GM21390 (cell line): Measurements from ENCODE around the gene WDR45B.

ENCODE experiments used
- ATAC-seq: cut with Tn5 transposase; IDR thresholded peaks from one replicate; pipeline ENCODE4 v1.9.1; 2021; ENCODE audit not compliant: unreplicated experiment

The WDR45B gene

DNA sequence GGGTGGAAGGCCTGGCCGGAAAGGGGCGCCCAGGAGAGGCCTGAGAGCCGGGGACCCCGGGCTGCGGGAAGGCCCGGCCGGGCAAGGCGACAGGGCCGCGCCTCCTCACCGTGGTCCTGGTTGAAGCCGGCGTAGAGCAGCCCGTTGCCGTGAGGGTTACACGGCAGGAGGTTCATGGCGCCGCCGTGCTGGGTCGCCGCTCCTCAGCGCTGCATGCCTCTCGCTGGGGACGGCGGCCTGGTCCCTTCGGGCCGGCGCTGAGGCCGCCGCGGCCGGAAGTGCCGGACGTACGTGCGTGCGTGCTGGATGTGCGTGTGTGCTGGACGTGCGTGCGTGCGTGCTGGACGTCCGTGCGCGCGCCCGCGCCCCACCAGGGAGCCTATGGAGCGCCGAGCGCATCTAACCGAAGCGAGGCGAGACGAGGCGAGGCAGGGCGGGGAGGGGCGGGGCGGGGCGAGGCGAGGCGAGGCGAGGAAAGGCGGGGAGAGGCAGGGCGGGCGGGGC lies at the start of gene WDR45B:
Gene WDR45B, minus strand, starts transcription at position 280 of the 504 bp plus-strand sequence. Its CDS starts 104 bp downstream, at position 176.
- ATAC-seq = peak; percentile 75

DNA sequence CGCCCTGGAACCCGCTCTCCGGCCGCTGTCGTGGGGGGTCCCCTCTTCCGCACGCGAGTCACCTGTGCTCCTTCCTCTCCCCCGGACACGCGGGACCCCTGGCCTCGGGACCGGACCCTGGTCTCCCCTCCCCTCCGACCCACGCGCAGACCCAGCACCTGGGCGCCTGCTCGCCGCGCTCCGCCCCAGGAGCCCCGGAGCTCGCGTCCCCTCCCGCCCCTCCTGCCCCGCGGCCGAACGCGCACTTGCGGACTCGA lies 49.5 kb upstream of the WDR45B start:
- no peak for ATAC-seq

DNA sequence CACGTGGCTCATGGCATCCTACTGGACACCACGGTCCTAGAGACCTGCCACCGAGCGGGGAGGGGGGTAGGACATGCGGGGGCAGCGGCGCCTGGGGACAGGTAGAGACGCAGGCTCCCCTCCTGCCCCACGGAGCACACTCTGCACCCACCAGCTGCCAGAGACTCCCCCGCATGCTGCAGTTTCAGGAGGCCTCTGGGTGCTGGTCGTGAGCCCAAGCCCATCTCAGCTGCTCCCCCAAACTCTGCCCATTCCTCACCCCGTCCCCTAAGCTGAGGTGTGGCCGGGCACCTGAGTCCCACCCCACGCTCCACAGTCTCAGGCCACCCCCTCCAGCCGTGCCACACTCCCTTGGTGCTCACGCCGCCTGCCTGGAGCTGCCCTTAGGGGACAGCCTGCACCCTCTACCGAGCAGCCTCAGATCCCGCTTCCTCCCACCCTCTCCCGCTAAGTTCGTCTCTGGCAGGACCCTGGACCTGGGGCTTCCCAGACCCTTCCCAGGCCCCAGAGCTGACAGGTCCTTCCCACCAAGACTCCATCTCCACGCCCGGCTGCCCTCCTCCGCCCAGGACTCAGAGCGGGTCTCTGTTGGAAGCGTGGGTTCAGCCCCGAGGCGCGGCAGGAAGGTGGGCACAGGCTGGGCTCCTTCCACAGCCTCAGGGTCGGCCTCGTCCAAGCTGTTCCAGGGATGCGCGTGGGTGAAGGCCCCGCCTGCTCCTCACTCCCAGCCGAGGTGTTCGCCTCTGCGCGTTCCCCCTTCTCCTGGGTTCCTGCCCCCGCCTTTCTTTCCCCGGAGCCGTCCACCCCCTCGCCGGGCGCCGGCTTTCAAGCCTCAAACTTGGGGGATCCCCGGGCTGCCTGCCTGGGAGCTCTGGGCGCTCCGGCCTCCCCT lies 48.9 kb upstream of the WDR45B start:
- no peak for ATAC-seq

DNA sequence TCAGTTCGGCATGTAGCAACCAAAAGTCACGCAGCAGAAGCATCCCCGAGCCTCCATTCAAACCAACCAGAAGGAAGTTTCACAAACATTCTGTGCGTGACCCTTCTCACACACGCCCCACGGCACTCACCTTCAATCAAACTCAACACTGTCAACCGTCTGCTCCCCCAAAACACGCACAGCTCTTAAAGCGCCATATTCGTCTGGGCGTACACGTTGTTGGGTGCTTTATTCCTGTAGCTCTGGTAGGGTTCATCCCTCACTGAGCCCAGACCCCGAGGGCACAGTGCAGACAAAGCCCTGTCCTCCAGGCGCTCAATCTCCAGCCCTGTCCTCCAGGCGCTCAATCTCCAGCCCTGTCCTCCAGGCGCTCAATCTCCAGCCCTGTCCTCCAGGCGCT lies 48.0 kb upstream of the WDR45B start:
- ATAC-seq = no peak

DNA sequence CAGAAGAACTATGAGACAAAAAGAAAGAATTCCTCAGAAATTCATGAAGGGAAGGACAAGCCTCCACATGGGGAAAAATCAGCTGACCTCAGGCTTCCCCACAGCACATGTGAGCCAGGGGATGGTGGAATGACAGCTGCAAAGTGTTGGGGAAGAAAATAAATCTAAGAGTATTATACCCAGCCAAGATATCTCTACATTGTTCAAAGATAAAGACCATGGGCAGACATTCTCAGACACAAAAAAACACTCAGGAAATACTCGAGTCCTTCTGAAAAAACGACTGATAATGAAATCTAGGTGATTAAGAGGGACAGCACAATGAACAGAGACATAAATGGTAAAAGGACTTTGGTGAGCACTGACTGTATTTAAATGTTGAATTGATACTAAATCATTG lies 46.4 kb upstream of the WDR45B start:
- ATAC-seq = no peak

DNA sequence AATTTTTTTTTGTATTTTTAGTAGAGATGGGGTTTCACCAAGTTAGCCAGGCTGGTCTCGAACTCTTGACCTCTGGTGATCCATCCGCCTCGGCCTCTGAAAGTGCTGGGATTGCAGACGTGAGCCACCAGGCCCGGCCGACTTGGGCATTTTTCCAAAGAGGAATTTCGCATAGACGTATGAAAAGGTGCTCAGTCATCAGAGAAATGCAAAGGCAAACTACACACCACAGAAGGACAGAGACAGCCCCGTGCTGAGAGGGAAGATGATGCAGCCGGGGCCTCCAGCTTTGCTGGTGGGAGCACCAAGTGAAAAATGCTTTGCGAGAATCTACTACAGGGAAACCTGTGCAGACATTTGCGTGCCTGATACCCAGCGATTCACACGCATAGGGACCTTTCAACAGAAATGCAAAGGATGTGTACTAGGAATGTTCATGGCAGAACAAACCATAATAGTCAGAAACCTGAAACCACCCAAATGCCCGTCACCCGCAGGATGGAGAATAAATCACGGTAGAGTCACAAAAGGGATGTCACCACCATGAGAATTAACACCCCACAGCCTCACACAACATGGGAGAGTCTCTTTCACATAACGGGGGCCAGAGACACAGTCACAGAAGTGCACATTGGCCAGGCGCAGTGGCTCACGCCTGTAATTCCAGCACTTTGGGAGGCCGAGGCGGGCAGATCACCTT lies 45.1 kb upstream of the WDR45B start:
- ATAC-seq = no peak

DNA sequence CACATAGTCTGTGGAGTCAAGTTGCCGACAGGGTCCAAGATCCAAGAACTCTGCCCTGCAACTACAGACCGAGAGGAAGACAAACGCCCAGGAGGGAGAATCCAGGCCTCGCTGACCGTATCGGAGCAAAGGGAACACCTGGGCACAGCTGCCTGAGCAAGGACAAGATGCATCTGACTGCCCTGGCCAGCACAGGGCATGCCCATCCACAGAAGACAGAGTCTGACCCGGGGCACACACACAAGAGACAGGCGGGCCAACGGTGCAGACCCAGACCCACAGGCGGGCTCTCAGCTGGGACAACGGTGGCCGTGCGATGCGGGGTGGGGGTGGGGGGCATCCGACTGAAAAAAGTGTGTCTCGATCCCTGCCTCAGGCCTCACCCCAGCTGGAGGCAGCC lies 44.0 kb upstream of the WDR45B start:
- no peak for ATAC-seq

DNA sequence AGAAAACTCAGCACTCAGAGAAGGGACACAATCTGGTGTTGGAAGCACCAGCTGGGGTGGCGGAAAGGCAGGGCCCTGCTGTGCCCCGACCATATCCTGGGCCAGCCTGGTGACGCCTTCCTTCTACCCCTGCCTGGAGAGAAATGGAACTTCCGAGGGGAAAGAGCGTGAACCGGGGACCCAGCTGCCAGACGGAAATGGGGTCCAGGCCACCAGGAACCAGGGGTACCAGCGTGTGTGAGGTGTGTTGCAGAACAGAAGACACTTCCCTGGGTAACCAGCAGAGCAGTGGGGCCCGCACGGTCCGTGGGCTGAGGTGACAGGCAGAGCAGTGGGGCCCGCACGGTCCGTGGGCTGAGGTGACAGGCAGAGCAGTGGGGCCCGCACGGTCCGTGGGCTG lies 43.5 kb upstream of the WDR45B start:
- no peak for ATAC-seq

DNA sequence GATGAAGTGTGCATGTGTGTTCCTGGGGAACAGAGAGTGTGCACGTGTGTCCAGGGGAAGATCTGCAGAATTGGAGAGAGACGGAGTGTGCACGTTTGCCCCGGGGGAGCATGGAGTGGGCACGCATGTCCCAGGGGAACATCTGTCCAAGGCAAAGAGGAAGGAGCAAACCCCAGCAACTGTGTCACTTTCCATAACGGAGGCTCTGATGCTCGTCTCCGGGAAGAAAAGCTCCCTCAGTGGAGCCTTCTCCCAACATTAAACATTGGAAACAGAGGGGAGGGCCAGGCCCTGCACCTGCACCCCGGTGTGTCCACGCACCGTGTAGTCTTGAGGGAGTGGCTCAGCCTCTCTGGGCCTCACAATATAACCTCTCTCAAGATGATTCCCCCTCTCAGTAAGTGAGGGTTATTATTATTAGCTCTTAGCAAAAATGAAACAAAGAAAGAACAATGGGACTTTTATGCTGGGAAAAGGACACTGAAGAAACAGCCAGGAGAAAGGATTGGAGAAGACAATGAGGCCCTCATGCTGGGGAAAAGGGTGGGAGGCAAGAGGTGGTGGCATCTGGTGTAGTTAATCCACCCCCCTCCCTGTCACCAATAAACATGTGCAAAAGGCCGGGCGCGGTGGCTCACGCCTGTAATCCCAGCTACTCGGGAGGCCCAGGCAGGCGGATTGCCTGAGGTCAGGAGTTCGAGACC lies 42.7 kb upstream of the WDR45B start:
- no peak for ATAC-seq

DNA sequence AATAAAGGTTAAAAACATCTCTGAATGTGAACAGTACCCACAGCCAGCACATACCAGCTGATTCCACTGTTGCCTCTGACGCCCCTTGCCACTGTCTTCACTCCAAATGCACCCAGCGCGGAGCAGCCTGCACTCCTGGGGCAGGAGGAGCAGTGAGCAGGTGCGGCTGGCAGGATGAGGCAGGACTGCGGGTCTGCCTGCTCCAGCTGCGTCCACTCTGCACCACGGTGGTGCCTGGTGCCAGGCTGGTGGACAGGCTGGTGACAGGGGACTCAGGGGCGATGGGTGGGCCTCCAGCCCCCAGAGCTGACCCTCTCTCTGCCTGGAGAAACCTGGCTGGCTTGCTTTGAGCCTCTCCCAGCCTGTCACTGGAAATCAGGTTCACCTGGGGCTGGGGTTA lies 40.8 kb upstream of the WDR45B start:
- ATAC-seq = no peak

DNA sequence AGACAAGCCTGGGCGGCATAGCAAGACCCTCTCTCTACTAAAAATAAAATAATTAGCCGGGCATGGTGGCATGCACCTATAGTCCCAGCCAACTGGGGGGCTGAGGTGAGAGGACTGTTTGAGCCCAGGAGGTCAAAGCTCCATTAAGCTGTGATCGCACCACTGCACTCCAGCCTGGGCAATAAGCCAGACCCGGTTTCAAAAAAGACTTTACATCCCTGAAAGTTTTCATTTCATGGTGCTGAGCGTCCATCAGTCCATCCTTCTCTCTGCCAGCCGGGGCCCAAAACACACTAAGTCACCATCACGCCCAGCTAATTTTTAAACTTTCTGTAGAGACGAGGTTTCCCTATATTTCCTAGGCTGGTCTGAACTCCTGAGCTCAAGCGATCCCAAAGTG lies 39.6 kb upstream of the WDR45B start:
- no peak for ATAC-seq

DNA sequence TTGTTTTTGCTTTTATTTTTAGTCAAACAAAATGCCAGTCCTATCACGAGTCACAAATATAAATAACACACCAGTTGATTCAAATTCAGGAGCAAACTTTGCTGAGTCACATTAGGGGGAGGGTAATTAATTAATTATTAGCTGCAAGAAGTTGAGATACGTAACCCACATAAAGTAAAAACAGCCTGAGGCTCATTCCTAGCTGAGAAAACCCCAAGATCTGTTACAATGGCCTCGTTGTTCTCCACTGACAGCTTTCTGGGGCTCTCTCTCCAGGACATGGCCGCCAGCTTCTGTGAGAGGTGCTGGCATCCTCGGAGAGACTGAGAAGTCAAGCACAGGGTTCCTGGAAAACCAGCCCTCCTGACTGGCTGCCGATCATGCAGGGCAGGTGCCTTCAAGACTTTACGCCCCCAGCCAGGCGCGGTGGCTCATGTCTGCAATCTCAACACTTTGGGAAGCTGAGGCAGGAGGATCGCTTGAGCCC lies 39.2 kb upstream of the WDR45B start:
- ATAC-seq = no peak

DNA sequence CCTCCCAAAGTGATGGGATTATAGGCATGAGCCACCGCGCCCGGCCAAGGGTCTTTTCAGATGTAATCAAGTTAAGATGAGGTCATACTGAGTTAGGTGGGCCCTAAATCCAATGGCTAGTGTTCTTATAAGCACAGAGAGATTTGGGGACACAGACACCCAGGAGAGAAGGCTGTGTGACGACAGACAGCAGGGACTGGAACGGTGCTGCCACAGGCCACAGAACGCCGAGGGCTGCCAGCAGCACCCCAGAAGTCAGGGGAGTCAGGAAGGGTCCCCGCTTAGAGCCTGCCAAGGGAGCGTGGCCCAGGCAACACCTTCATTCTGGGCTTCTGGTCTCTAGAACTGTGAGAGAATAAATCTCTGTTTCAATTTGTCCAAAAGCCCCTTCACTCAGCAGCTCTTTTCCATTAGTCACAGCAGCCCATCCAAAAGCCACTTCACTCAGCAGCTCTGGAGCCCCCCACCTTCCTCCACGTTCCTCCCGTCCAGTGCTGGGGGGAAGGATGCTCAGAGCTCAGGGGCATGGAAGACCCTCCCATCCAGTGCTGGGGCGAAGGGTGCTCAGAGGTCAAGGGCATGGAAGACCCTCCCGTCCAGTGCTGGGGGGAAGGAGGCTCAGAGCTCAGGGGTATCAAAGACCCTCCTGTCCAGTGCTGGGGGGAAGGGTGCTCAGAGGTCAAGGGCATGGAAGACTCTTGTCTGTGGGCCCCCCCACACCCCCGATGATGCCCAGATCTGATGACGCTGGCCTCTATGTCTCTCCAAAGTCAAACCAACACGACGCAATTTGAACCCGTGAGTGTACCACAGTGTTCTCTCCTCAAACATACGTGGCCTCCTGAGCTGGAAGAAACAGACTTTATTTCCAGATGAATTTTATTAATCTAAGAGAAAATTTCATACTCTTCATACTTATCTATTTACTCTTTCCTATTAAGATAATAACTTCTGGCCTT lies 38.4 kb upstream of the WDR45B start:
- ATAC-seq = no peak

DNA sequence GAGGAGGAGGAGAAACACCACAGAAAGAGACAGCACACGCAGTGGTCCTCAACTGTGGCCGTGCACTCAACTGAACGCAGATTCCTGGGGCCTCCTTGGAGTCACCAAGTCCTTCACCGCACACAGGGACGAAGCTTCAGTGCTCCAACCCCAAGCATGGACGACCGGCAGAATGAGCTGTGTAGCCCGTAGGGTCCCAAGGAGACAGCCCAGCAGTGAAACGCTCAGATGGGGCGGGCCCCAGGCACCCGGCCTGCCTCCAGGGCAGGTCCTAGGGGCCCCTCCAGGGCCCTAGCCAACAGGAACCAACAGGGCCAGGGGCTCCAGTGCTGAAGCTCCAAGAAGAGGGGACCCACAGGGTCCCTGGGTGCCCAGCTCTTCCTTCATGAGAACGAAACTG lies 37.0 kb upstream of the WDR45B start:
- no peak for ATAC-seq

DNA sequence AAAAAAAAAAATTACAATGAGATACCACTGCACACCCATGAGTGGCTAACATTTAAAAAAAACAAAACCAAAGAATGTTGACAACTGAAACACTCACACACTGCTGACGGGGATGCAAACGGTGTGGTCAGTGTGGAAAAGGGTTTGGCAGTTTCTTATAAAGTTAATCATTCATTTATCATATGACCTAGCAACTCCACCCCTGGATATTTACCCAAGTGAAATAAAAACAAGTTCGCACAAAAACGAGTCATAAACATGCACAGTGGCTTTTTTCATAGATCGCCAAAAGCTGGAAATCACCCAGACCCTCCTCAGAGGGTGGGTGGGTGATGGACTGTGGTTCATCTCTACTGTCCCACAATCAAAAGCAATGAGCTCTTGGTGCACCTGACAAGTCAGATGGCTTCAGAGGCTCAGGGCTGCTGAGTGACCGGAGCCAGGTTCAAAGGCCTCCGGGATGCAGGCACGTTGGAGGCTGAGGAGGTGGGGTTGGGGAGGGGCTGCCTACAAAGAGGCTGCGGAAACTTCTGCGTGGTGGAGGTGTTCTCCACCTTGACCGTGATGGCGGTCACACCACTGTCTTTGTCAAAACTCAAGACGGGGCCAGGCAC lies 36.1 kb upstream of the WDR45B start:
- no peak for ATAC-seq

DNA sequence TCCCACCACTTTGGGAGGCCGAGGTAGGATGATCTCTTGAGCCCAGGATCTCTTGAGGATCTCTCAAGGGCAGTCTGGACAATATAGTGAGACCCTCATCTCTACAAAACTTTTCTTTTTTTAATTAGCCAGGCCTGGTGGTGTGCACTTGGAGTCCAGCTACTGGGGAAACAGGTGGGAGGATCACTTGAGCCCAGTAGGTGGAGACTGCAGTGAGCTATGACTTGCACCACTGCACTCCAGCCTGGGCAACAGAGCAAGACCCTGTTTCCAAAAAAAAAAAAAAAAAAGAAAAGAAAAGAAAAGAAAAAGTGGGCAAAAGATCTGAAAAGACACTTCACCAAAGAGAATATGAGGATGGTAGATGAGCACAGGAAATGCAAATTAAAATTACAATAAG lies 35.3 kb upstream of the WDR45B start:
- ATAC-seq = no peak

DNA sequence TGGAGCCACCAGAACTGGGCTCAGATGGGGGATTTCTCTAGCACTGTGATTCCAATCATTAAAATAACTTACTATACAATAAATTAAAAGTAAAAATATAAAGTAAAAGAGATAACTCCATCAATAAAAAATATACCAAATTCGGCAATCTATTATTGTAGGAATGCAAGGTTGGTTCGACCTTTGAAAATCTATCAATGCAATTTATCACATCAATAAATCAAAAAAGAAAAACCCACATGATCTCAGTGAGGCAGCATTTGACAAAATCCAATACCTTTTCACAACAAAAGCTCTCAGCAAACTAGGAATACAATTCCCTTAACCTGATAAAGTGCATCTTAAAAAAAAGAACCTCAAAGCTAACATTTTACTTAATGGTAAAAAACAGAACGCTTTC lies 33.3 kb upstream of the WDR45B start:
- ATAC-seq = no peak

DNA sequence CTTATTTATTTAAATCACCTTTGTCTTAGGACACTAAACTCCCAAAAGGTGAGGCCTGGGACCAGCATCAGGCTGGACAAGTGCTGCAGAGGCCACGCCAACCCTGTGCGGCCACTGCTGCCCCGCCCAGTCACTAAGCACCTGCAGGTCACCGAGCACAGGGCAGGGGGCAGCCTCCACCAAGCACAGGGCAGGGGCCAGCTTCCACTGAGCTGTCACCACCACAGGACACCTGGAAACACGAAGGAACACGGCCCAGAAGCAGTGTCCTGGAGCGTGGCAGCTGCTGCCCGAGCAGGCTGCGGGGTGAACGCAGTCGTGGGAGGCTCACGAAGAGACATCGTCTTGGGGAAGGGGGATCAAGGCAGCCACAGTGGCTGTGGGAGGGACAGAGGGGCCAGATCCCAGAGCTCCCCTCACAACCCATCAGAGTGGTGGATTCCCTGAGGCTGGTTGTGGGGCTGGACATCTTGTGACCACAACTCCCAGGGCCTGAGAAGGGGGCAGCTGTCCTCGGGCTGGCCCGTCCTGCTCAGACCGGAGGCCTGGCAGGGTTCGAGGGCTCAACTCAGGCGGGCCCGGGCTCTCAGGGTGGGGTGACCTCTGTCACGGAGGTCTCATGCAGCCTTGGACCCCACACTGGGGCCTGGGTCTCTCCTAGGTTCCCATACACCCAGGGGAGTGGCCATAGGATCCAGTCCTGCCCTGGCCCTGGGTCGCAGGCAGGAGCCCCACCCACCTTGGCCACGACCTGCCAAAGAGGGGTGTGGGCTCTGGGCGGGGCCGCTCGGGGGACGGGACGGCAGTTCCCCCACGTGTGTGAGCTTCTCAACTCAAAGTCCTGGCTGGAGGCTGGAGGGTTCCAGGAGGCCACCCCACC lies 31.6 kb upstream of the WDR45B start:
- no peak for ATAC-seq

DNA sequence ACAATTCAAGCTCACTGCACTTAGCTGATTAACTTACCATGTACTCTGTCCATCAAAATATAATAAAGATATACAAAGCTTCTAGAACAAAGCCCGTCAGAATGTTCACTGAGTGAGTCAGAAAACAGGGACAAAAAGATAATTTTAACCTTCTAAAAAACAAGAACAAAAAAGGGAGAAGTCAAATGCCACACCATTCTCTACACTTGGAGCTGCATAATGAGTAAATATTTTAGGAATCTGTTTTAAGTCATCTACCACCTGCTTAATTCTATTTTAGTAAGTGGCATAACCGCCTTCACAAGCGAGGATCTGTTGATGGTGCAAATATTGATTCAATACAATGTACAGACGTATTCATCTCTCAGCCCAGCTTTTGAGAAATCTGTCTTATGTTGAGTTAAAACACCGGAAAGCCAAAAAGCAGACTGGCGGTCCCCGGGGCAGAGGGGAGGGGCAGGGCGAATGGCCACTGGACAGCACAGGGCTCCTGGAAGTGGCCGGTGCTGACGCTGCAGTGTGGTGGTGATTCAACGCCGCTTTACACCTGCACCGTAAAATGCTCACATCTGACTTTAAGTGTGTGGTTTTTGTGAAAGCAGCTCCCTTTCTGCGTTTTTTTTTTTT lies 30.1 kb upstream of the WDR45B start:
- ATAC-seq = no peak
